ENCODE results near the gene ZNF750. TPM values are rescaled to one million over a fixed set of nuclear protein-coding genes. Genes with fewer than 3 reads are reported as not detected.

ZNF750 gene
- total and polyA plus RNA-seq, 10 donors = 0.05 to 0.16 (median 0.13) TPM; not detected in 5

DNA sequence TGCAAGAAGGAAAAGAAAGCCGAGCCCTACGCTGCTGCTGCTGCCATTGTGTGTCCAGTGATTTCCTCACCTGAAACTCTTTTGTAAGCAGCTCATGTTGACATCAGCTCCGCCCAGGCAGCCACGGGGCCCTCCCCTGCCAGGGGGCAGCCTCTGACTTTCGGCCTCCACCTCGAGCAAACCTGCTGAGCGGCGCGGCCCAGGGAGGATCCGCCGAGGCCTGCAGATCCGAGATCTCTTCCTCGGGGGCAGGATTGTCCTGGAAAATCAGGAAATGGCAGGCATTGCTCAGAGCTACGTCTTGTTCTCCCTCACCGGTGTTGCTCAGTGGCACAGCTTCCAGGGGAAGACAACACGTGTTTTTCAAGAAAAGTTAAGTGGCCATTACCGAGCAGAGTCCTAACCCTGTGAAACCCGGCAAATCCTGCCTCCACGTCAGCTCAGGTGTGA, 35.6 kb upstream of the ZNF750 start:
- Histone ChIP-seq H3K9me3 (no peaks in the 10 kb centered on the region), H3K4me3 (no peak overlapping the region), H3K4me1 (peaks cover 6 to 95% (median 57%) of the 10 kb centered on the region in 6 donors), H3K36me3 (peaks cover 0 to 51% (median 19%) of the 10 kb centered on the region in 6 donors), H3K27me3 (replicated peaks in 1 of 7) (no peaks in the 10 kb centered on the region), H3K27ac (peak overlapping the region in 4 of 8 donors; percentile 2 to 64 (median 26))
- no peak for TF ChIP-seq POLR2AphosphoS5 (IDR thresholded peaks at IDR 0.05)
- TF ChIP-seq, protein P1, sequence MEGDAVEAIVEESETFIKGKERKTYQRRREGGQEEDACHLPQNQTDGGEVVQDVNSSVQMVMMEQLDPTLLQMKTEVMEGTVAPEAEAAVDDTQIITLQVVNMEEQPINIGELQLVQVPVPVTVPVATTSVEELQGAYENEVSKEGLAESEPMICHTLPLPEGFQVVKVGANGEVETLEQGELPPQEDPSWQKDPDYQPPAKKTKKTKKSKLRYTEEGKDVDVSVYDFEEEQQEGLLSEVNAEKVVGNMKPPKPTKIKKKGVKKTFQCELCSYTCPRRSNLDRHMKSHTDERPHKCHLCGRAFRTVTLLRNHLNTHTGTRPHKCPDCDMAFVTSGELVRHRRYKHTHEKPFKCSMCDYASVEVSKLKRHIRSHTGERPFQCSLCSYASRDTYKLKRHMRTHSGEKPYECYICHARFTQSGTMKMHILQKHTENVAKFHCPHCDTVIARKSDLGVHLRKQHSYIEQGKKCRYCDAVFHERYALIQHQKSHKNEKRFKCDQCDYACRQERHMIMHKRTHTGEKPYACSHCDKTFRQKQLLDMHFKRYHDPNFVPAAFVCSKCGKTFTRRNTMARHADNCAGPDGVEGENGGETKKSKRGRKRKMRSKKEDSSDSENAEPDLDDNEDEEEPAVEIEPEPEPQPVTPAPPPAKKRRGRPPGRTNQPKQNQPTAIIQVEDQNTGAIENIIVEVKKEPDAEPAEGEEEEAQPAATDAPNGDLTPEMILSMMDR (IDR thresholded peaks at IDR 0.05 in 8 of 11, conservative IDR thresholded peaks at IDR 0.05 in 3 of 11) = no peak
- no peak for TF ChIP-seq POLR2A (IDR thresholded peaks at IDR 0.05)
- 70 to 87% (median 86%) methylated on average over 19 of the region's 19 CpGs for WGBS, 5 donors
- peak; percentile 82 for DNase-seq
- intact Hi-C loops (cut with DNase I; ENCODE audit: low total_unique reads) = no loop called here

DNA sequence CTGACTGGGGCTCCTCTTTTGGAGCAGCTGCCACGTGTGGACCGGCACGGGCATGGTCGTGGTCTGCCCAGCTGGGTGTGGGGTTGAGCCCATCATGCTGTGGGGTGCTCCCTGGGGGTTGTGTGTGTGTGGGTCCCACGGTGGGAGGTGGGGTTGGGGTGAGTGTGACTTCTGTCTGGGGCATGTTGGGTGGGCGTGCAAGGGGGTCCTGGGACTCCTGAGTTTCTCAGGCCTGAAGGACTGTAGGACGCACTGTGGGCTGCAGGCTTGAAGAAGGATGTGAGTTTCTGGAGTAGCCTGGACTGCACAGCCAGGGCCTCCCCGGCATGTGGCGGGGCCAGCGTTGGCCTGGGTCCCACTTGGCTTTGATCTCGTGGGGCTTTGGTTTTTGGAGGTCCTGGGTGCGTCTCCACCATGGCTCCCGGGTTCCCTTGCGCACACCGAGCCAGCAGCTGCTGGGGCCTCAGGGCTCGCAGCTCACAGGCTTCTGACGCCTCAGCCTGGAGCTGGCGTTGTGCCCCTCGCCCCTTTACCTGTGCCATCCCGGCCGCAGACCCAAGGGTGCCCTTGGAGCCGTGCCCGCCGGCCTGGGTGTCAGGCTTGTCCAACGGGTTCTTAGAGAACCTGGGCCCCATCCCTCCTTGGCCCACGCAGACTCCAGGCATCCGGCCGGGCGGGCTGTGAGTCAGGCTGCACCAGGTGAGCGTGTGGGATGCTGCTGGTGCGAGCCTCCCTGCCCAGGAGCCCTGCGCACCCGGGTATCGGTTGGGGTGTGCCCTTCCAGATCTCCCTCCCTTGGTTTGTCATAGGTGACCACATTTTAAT, 34.4 kb upstream of the ZNF750 start:
- no peak for TF ChIP-seq POLR2AphosphoS5 (IDR thresholded peaks at IDR 0.05)
- TF ChIP-seq, protein P1 (IDR thresholded peaks at IDR 0.05 in 8 of 11, conservative IDR thresholded peaks at IDR 0.05 in 3 of 11) = no peak
- no peak for TF ChIP-seq POLR2A (IDR thresholded peaks at IDR 0.05)
- Histone ChIP-seq H3K9me3 (no peaks in the 10 kb centered on the region), H3K27me3 (replicated peaks in 1 of 7) (no peaks in the 10 kb centered on the region), H3K36me3 (peaks cover 0 to 59% (median 23%) of the 10 kb centered on the region in 6 donors), H3K4me1 (peaks cover 6 to 98% (median 63%) of the 10 kb centered on the region in 6 donors), H3K4me3 (no peak overlapping the region), H3K27ac (peak overlapping the region in 1 of 8 donors; percentile 64)
- 88 to 94% (median 93%) methylated on average over 21 to 34 of the region's 34 CpGs for WGBS, 5 donors
- intact Hi-C loops (cut with DNase I; ENCODE audit: low total_unique reads) = no loop called here
- DNase-seq = peak; percentile 76

DNA sequence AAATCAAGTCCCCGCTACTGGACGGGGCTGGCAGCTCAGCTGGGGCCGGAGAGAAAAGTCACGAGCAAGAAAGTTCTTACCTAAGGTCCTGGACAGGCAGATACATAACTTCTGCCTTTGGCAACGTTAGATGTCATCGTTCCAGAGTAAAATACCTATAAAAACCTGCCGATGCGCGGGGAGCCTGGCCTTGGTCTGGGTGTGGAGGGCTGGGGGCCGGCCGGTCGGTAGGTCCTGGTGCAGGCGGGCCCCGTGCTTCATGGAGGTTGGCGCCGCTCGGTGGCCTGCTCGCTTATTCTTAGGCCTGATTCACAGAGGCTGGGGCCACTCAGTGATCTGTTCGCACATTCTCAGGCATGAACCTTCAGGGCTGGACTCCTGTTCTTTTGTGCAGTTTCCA, 33.7 kb upstream of the ZNF750 start:
- peaks cover 6 to 94% (median 60%) of the 10 kb centered on the region in 6 donors for H3K4me1 ChIP-seq
- intact Hi-C loops (cut with DNase I; ENCODE audit: low total_unique reads) = no loop called here
- peaks cover 0 to 57% (median 23%) of the 10 kb centered on the region in 6 donors for H3K36me3 ChIP-seq
- H3K4me3 ChIP-seq = no peak overlapping the region
- no peak for TF ChIP-seq POLR2A (IDR thresholded peaks at IDR 0.05)
- no peak overlapping the region for H3K27ac ChIP-seq
- 94 to 97% (median 96%) methylated on average over 19 of the region's 19 CpGs for WGBS, 5 donors
- H3K9me3 ChIP-seq = no peaks in the 10 kb centered on the region
- no peaks in the 10 kb centered on the region for H3K27me3 ChIP-seq (replicated peaks in 1 of 7)
- DNase-seq = no peak

DNA sequence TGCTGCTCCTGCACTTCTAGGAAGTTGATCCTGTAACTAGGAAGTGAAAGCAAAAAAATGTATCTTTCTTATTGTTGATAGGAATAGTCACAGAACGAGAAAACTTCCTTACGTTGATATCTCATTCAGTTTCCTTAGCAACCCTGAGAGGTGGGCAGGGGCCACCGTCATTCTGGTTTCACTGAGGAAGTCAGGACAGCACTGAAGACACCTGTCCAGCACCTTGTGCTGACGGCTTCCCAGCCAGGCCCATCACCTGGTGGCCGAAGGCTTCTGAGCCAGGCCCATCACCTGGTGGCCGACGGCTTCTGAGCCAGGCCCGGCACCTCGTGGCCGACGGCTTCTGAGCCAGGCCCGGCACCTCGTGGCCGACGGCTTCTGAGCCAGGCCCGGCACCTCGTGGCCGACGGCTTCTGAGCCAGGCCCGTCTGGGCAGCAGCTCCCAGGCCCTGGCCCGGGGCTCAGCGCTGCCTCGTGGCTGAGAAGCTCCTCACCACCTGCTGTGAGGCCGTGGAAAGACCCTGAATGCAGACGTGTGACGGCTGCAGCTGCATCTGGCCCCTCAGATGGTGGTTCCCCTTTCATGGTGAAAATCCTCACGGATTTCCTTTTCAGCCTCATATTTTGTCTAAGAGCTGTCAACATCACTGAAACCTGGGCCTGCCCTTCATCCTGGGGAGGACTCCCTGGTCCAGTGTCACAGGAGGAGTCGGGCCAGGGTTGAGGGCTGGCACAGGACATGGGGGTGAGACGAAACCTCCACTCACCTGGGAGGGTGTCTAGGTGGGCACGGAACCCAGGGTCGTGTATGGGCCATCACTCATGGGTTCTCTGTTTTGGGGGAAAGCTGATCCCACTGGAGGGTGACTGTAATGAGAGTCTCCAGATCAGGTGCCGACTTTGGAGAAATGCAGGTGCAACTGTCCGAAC, 33.0 kb upstream of the ZNF750 start:
- 77 to 86% (median 80%) methylated on average over 22 to 33 of the region's 33 CpGs for WGBS, 5 donors

More for the DNA sequence above, 33.0 kb upstream of the ZNF750 start:
- H3K36me3 ChIP-seq = peaks cover 0 to 57% (median 23%) of the 10 kb centered on the region in 6 donors
- H3K27ac ChIP-seq = peak overlapping the region in 3 of 8 donors; percentile 8 to 79 (median 63)
- H3K4me1 ChIP-seq = peaks cover 6 to 92% (median 60%) of the 10 kb centered on the region in 6 donors
- no peak for DNase-seq
- no peaks in the 10 kb centered on the region for H3K27me3 ChIP-seq (replicated peaks in 1 of 7)
- no peak for TF ChIP-seq POLR2A (IDR thresholded peaks at IDR 0.05)
- TF ChIP-seq, protein P1 (IDR thresholded peaks at IDR 0.05 in 8 of 11, conservative IDR thresholded peaks at IDR 0.05 in 3 of 11) = no peak
- peak; percentile 26 to 70 (median 67) for TF ChIP-seq POLR2AphosphoS5 (IDR thresholded peaks at IDR 0.05)
- H3K9me3 ChIP-seq = no peaks in the 10 kb centered on the region
- H3K4me3 ChIP-seq = no peak overlapping the region
- intact Hi-C loops (cut with DNase I; ENCODE audit: low total_unique reads) = no loop called here

Data from spleen (tissue), 11 donors.